ENCODE measurements around the gene WDR4.
"Not testable (repeated sequence)": the region's sequence is repeated elsewhere in the genome, so short reads cannot be mapped to it uniquely, and the experiment has no call there.

WDR4 gene

DNA sequence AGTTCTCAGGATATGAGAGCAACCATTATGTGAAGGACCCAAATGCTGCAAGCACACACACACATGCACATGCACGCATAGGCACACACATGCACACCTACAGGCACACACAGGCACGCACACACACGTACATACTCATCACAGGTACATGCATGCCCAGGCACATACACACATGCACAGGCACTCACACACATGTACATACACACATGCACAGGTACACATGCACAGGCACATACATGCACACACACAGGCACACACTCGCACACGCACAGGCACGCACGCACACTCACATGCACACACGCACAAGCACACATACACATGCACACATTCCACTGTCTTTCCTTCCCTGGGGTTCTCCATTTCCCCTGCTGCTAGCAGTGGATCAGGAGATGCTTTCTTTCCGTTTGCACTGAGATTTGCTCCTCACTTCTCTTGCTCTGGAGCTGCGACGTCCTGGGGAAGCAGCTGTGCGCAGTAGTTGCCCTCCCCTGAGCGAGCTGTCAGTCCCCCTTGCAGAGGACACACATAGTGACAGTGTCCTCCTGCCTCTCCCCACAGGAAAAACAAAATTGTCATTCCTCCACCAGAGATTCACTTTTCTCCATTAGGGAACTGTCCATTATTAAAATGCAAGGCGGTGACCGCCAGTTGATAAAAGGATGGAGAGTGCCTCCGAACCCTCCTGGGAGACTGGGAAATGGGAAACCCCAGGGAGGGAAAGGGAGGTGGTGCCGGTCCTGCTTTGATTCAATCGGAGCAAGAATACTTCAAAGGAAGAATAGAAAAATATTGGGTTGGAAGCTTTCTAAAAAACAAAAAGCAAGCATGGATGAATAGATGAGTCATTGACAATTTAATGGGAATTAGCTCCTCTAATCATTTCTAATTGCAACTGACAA lies 69.5 kb downstream of the WDR4 start:
- DNase-seq: no peak

DNA sequence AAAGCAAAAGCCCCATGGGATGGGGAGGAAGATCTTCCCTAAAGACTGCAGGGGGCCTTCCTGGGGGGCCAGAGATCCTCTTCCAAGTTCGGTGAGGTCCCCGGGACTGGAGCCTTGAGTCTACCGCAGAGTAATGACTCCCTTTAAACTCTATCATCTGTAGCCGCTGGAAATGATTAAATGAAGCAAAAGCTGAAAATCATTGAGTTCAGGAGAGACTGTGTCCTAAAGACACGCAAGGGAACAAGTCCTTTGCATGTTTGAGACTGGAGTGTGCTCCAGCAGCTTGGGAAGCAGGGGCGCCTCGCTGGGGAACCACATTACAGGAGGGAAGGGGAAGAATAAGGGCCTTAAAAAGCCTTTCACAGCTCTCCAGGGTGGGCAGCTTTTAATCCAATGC lies 70.2 kb downstream of the WDR4 start:
- no peak for DNase-seq

DNA sequence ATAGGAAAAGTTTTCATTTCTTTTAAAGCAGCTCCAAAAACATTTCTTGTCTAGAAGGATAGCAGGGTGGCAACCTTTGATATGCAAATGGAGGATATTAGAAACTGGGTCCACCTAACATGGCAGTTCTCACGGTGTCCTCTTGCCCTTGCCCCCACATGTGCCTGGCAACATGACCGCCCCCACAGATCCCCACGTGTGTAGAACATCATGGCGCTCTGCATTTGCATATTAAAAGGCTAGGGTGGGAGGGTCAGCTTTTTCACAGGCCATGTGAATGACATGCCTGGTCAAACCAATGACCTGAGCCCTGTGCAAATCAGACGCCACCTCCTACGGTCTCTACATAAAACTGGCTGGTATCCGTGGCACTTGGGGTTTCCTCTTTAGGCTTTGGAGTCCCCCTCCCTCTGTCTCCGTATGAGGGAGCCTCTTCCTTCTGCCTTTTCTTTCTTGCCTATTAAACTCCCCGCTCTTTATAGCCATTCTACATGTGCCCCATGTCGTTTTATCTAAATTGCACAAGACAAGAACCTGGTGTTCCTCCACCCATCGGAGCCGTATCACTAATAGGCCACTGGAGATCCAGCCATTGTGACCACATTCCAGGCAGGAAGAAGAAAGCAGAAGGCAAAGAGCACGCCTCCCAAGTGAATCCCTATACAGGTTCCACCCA lies 71.3 kb downstream of the WDR4 start:
- no peak for DNase-seq

DNA sequence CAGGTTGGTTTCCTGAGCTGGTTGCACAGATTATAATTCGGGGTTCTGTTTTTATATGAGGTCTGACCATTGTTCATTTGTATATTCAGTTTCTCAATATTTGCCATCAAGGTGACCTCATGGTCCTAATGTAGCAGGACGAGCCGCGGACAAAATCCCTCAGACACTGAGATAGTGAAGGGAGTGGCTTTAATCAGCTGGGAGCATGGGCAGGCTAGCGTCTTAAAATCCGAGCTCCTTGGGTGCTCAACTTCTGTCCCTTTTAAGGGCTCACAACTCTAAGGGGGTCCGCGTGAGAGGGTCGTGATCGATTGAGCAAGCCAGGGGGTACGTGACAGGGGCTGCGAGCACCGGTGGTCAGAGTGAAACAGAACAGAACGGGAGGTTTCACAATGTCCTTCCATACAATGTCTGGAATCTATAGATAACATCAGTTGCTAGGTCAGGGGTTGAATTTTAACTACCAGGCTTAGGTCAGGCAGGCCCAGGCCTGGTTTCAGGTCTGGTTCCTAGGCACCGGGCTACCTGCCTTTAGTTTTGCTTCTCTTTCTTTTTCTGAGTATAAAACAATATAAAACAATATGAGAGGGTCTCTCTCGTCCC lies 71.9 kb downstream of the WDR4 start:
- DNase-seq: not testable (repeated sequence)

DNA sequence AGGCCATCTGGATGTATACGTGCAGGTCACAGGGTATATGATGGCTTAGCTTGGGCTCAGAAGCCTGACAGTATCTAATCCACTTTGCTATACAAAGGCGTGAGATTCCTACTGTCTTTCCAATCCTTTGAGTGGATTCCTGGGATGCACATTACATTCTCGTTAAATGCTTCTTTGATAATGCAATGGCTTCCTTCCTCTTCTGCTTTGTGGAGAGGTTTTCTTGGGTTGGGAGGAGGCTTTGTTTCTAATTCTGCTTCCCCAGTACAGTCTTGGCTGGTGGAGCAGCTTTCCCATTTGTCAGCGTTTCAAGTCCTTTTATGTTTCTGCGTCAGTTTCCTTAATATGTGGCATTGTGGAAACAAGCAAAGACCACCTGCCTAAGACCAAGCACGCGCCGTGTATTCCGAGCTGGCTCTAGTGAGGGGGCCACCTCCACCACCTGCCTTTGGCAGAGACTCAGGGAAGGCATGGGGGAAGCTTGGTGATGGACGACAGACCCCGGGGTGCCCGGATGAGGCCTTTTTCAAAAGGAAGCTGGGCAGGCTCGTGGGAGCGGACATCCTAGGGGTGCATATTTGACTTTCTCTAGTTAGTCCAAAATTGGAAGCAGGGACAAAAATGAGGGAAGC lies 72.7 kb downstream of the WDR4 start:
- no peak for DNase-seq

DNA sequence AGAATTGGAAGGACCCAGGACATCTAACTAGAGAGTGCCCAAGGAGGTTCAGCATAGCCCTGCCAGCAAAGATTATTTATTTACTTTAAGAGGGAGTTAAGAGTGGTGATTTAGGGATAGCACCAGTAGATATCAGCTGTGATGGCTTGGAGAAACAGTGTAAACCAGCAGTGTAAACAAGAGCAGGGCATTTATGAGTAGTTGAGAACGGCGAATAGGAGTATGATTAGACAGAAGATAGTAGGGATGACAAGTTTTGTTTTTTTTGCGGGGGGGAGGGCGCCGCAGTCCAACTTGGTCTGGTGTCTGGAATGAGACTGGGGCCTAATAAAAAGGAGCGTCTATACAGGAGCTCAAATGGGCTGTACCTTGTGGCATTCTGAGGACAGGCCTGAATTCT lies 77.7 kb downstream of the WDR4 start:
- not testable (repeated sequence) for DNase-seq

DNA sequence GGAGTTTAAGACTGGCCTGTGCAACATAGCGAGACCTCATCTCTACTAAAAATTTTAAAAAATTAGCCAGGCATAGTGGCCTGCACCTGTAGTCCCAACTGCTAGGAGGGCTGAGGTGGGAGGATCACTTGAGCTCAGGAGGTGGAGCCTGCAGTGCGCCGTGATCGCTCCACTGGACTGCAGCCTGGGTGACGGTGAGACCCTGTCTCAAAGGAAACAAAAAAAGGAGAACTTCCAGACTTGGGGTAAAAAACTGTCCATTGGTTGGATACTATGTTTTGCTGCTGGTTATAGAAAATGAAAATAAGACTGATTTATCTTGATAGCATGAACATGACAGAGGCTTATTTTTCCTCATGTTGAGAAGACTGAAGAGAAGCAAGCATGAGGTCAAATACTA lies 79.4 kb downstream of the WDR4 start:
- no peak for DNase-seq

DNA sequence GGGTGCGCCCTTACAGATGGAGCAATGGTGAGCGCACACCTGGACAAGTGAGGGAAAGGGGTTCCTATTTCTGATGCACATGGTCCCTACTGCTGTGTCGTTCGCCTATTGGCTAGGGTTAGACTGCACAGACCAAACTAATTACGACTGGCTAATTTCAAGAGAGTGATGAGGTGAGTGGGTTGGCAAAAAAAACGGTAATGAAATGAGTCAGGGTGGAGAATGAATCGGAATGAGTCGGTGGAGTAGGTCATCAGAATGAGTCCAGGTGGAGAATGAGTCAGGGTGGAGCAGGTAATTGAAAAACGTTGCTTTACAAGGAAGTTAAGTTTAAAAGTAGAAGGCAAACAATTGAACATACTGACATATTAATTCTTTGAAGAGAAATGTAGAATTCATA lies 79.8 kb downstream of the WDR4 start:
- no peak for DNase-seq

Data from CD4-positive, alpha-beta T cell treated with Interleukin-17A for 1 hour (primary cell).